ENCODE measurements around the gene SLIT3.

DNA sequence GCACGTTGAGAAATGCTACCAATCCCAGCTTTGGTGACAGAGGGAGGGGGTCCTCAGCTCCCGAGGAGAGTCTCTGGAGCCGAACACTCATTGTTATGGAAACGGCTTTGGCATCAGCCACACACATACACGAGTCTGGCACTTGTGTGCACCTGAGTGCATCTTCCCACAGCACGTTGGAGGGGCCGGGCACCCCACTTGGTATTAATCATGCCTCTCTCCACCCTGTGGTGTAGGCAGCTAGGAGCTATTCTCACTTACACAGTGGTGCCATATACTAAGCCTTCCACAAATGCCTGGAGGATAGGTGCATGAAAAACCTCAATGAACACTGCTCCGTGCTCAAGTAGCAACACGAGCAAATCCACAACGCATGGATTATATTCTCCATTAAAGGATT is 587.9 kb downstream of the SLIT3 start:
- TF ChIP-seq, protein P1, sequence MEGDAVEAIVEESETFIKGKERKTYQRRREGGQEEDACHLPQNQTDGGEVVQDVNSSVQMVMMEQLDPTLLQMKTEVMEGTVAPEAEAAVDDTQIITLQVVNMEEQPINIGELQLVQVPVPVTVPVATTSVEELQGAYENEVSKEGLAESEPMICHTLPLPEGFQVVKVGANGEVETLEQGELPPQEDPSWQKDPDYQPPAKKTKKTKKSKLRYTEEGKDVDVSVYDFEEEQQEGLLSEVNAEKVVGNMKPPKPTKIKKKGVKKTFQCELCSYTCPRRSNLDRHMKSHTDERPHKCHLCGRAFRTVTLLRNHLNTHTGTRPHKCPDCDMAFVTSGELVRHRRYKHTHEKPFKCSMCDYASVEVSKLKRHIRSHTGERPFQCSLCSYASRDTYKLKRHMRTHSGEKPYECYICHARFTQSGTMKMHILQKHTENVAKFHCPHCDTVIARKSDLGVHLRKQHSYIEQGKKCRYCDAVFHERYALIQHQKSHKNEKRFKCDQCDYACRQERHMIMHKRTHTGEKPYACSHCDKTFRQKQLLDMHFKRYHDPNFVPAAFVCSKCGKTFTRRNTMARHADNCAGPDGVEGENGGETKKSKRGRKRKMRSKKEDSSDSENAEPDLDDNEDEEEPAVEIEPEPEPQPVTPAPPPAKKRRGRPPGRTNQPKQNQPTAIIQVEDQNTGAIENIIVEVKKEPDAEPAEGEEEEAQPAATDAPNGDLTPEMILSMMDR (IDR thresholded peaks at IDR 0.05), result no peak
- no peak for TF ChIP-seq EZH2phosphoT487 (IDR thresholded peaks at IDR 0.05)
- no peak for TF ChIP-seq EZH2 (IDR thresholded peaks at IDR 0.05)
